Measurements from ENCODE around the gene RIPOR2.

- no peak for TF ChIP-seq FOS (IDR thresholded peaks at IDR 0.05; ENCODE audit: borderline replicate concordance, insufficient read depth, low read length)
- TF ChIP-seq MAX (IDR thresholded peaks at IDR 0.05; ENCODE audit: insufficient read depth, insufficient read length), result no peak
Measured at GRCh38 chr6:24897186-24897585, 38.6 kb downstream of the RIPOR2 start.

Data from endothelial cell of umbilical vein (primary cell).